DOHH2 (cell line): ENCODE results near the gene ATL2.

Experiments
- CTCF ChIP-seq: fragments of 200-600 bp; sonication (generic); IDR thresholded peaks from one replicate; pipeline ENCODE4 v1.5.1; 2014; ENCODE audit warnings: antibody characterized with exemption, mild to moderate bottlenecking, low read depth, low read length; ENCODE audit not compliant: poor library complexity, severe bottlenecking
- EZH2phosphoT487 ChIP-seq: fragments of 200-600 bp; sonication (generic); IDR thresholded peaks from 2 replicates; pipeline ENCODE4 v1.6.1; 2017; ENCODE audit warnings: borderline replicate concordance, mild to moderate bottlenecking, antibody characterized with exemption, low read length, moderate library complexity, mixed read lengths

- no peak for TF ChIP-seq CTCF
- no peak for TF ChIP-seq EZH2phosphoT487
Measured at GRCh38 chr2:38416296-38417036, 39.4 kb upstream of the ATL2 start.
